Measurements from ENCODE around the gene IP6K2. TPM values are rescaled to one million over a fixed set of nuclear protein-coding genes. Genes with fewer than 3 reads are reported as not detected.

IP6K2 gene
- total and polyA plus RNA-seq, 2 of the 13 experiments (the other 11 are each of a cell fraction or from before 2014, with no cell fraction given), result 85.5 to 112 TPM

- DNase-seq (ENCODE audit: low spot score) (peak; percentile 35), FAIRE-seq (no peak)
- TF ChIP-seq ZNF234 (CRISPR knock-in tag; conservative IDR thresholded peaks at IDR 0.05), result 0 out of 2 replicates have a peak, but pooled peaks have one; percentile 33
- peak; percentile 9; the same call in 1 of the 2 replicates for TF ChIP-seq FOXA3 (CRISPR knock-in tag; IDR thresholded peaks at IDR 0.05)
- peak; percentile 64 for TF ChIP-seq HDAC1 (CRISPR knock-in tag; IDR thresholded peaks at IDR 0.05)
- TF ChIP-seq SMARCC2 (IDR thresholded peaks at IDR 0.05), result no peak
- no peak for TF ChIP-seq ZNF850 (CRISPR knock-in tag; conservative IDR thresholded peaks at IDR 0.05)
- peak; percentile 36; the same call in 1 of the 2 replicates for TF ChIP-seq SIN3A (IDR thresholded peaks at IDR 0.05; ENCODE audit: borderline replicate concordance, low read depth, low read length)
- TF ChIP-seq TFE3 (CRISPR knock-in tag; IDR thresholded peaks at IDR 0.05), result no peak
- TF ChIP-seq RORA (CRISPR knock-in tag; IDR thresholded peaks at IDR 0.05), result no peak
- no peak for TF ChIP-seq ZNF331 (CRISPR knock-in tag; IDR thresholded peaks at IDR 0.05)
- TF ChIP-seq, protein P1, sequence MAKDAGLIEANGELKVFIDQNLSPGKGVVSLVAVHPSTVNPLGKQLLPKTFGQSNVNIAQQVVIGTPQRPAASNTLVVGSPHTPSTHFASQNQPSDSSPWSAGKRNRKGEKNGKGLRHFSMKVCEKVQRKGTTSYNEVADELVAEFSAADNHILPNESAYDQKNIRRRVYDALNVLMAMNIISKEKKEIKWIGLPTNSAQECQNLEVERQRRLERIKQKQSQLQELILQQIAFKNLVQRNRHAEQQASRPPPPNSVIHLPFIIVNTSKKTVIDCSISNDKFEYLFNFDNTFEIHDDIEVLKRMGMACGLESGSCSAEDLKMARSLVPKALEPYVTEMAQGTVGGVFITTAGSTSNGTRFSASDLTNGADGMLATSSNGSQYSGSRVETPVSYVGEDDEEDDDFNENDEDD (CRISPR knock-in tag; IDR thresholded peaks at IDR 0.05; ENCODE audit: borderline replicate concordance), result peak; percentile 86; the same call in 1 of the 2 replicates
- TF ChIP-seq RXRA (CRISPR knock-in tag; IDR thresholded peaks at IDR 0.05), result peak; percentile 51
- TF ChIP-seq KDM6A (CRISPR knock-in tag; IDR thresholded peaks at IDR 0.05; ENCODE audit: low read depth), result no peak
- TF ChIP-seq, protein P2, sequence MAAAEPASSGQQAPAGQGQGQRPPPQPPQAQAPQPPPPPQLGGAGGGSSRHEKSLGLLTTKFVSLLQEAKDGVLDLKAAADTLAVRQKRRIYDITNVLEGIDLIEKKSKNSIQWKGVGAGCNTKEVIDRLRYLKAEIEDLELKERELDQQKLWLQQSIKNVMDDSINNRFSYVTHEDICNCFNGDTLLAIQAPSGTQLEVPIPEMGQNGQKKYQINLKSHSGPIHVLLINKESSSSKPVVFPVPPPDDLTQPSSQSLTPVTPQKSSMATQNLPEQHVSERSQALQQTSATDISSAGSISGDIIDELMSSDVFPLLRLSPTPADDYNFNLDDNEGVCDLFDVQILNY (CRISPR knock-in tag; conservative IDR thresholded peaks at IDR 0.05), result peak; percentile 52; the same call in 1 of the 2 replicates
- TF ChIP-seq, protein P3, sequence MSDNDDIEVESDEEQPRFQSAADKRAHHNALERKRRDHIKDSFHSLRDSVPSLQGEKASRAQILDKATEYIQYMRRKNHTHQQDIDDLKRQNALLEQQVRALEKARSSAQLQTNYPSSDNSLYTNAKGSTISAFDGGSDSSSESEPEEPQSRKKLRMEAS (IDR thresholded peaks at IDR 0.05), result peak; percentile 78
- TF ChIP-seq ZNF292 (CRISPR knock-in tag; IDR thresholded peaks at IDR 0.05; ENCODE audit: borderline replicate concordance, low read depth), result no peak
- 0 out of 2 replicates have a peak, but pooled peaks have one; percentile 28 for TF ChIP-seq ZNF547 (CRISPR knock-in tag; IDR thresholded peaks at IDR 0.05)
- peak; percentile 56 for TF ChIP-seq ZNF883 (CRISPR knock-in tag; IDR thresholded peaks at IDR 0.05; ENCODE audit: not compliant biosample characterization)
- TF ChIP-seq ZNF138 (CRISPR knock-in tag; IDR thresholded peaks at IDR 0.05; ENCODE audit: low read depth), result 0 out of 2 replicates have a peak, but pooled peaks have one; percentile 52
- TF ChIP-seq, protein P4, sequence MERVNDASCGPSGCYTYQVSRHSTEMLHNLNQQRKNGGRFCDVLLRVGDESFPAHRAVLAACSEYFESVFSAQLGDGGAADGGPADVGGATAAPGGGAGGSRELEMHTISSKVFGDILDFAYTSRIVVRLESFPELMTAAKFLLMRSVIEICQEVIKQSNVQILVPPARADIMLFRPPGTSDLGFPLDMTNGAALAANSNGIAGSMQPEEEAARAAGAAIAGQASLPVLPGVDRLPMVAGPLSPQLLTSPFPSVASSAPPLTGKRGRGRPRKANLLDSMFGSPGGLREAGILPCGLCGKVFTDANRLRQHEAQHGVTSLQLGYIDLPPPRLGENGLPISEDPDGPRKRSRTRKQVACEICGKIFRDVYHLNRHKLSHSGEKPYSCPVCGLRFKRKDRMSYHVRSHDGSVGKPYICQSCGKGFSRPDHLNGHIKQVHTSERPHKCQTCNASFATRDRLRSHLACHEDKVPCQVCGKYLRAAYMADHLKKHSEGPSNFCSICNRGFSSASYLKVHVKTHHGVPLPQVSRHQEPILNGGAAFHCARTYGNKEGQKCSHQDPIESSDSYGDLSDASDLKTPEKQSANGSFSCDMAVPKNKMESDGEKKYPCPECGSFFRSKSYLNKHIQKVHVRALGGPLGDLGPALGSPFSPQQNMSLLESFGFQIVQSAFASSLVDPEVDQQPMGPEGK (CRISPR knock-in tag; IDR thresholded peaks at IDR 0.05), result peak; percentile 47
Observed at GRCh38 chr3:48656061-48656840, 60.8 kb downstream of the IP6K2 start.

More at GRCh38 chr3:48656061-48656840, 60.8 kb downstream of the IP6K2 start:
- H3K79me2 ChIP-seq (ENCODE audit: insufficient read depth, low read length), result no peaks in the 10 kb centered on the region
- H3K4me3 ChIP-seq (replicated peaks in 1 of 3; ENCODE audit: insufficient read depth in 1 of 3, low read depth in 2 of 3, low read length in 3 of 3), result peak overlapping the region; percentile 39 to 56 (median 54); a peak in 4 of 6 replicates
- in situ Hi-C loops (cut with HindIII; ENCODE audit: extremely low pct_ligation_motif_present, low pct_unique_long_range_greater_than_20kb), result no loop called here
- ChIA-PET POLR2A (interaction anchor here (1.3 to 3.9 kb wide), 2 partner anchors 20 to 32 kb away, joined by 5 to 10 read pairs; partner anchors contain the start of gene SLC26A6), CTCF (ENCODE audit: low intra/inter-chr PET ratio, low total read pairs) (no interaction called here)
- H3K4me2 ChIP-seq (ENCODE audit: low read depth, low read length), result peak overlapping the region; percentile 34; the same call in 1 of the 2 replicates
- no peak overlapping the region for H3K27ac ChIP-seq (ENCODE audit: extremely low read length, insufficient read depth, low read length)
- peaks cover 14% of the 10 kb centered on the region for H3K4me1 ChIP-seq (ENCODE audit: insufficient read depth, low read length)
- no peak overlapping the region for H2AFZ ChIP-seq (ENCODE audit: low read length)
- H3K27me3 ChIP-seq (ENCODE audit: control insufficient read depth in 1 of 2, insufficient read depth in 2 of 2, low read length in 2 of 2), result no peaks in the 10 kb centered on the region
- H4K20me1 ChIP-seq (ENCODE audit: insufficient read depth, low read length), result peaks cover 2% of the 10 kb centered on the region
- ATAC-seq, result peak; percentile 63
- no peak overlapping the region for H3K9ac ChIP-seq (ENCODE audit: insufficient read depth, low read depth, low read length)
- 84% methylated on average over 59 of the region's 94 CpGs for WGBS (ENCODE audit: low lambda C conversion rate)
- peaks cover 1 to 3% of the 10 kb centered on the region in 2 experiments; a peak in 2 of 5 replicates for H3K36me3 ChIP-seq (replicated peaks in 1 of 2; ENCODE audit: control insufficient read depth in 1 of 2, insufficient read depth in 2 of 2, low read length in 2 of 2)
- H3K9me3 ChIP-seq (ENCODE audit: low read length), result no peaks in the 10 kb centered on the region
- BruUV-seq (replicated peaks), result no TSS peak
- intact Hi-C loops (cut with micrococcal nuclease; ENCODE audit: unreplicated experiment), result no loop called here

Measured in HepG2 (cell line).